ENCODE data around the gene FGD3.

GRCh38 chr9:92971776-92972175 lies 24.5 kb downstream of the FGD3 start:
- TF ChIP-seq GATA3 (IDR thresholded peaks at IDR 0.05; ENCODE audit: low read depth, low read length) (no peak), GATA2 (IDR thresholded peaks at IDR 0.05; ENCODE audit: low read depth, low read length) (no peak)
